Measurements from ENCODE around the gene DEPP1.

The DEPP1 gene

DNA sequence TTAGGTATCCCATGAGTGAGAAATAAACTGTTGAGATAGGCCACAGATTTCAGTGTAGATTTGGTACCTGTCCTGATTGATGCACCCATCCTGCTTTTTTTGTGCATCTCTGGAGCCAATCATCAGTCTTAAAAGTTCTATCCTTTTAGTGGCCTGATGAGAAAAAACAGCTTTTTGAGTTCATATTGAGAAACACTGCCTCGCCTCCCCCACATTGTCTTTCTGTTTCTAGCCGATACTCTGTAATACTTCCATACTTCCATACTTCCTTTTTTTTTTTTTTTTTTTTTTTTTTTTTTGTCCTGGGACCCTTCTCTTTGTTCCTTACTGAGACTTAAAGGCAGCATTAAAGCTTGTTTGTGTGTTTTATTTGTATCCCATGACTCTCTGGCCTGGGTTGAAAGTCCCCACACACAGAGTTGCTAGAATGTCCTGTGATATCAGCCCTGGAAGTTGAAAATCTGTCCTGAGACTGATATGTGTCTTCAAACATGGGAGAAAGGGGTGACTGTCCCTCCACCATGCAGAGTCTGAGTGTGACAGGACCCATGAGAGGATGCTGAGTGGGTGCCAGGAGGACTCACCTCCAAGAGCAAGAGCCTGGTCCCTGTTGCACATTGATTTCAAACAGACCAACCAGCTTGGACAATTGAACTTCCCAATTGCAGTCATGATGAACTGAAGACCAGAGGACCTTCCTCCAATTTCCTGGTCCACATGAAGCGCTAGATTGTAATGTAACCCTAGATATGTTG lies 27.8 kb upstream of the DEPP1 start:
- TF ChIP-seq ZBTB7A (IDR thresholded peaks at IDR 0.05; ENCODE audit: low read depth) (no peak), NFIC (IDR thresholded peaks at IDR 0.05) (no peak), YY1 (IDR thresholded peaks at IDR 0.05; ENCODE audit: low read depth) (no peak), CREB1 (IDR thresholded peaks at IDR 0.05; ENCODE audit: low read depth) (no peak), RAD21 (IDR thresholded peaks at IDR 0.05; ENCODE audit: low read depth) (no peak), TAF1 (IDR thresholded peaks at IDR 0.05; ENCODE audit: low read depth) (no peak), TEAD4 (IDR thresholded peaks at IDR 0.05) (no peak), USF1 (IDR thresholded peaks at IDR 0.05) (no peak), EGR1 (IDR thresholded peaks at IDR 0.05) (no peak), REST (IDR thresholded peaks at IDR 0.05; ENCODE audit: low read depth) (no peak), TCF12 (IDR thresholded peaks at IDR 0.05; ENCODE audit: low read depth) (no peak), FOXM1 (IDR thresholded peaks at IDR 0.05; ENCODE audit: borderline replicate concordance, low read depth) (no peak), EP300 (IDR thresholded peaks at IDR 0.05; ENCODE audit: borderline replicate concordance) (no peak), CEBPB (IDR thresholded peaks at IDR 0.05) (no peak)
- TF ChIP-seq, protein P1, sequence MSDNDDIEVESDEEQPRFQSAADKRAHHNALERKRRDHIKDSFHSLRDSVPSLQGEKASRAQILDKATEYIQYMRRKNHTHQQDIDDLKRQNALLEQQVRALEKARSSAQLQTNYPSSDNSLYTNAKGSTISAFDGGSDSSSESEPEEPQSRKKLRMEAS (IDR thresholded peaks at IDR 0.05): no peak

DNA sequence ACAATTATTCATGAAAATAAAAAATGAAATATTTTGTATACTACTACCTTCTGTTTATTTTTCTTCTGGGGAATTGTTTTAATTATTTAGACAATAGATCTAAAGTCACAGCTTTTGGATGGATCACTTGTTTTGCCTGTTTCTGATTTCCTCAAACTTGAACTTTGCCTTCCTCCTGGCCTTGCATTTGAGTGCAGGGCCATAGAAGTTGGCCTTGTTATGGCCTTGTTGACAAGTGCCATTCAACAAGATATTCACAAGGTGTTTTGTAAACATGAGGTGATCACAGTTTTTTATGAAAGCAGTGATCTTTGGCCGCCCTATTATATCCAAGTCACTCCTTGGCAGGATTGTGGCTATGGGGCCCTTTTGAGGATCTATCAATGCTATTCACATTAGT lies 26.7 kb upstream of the DEPP1 start:
- TF ChIP-seq YY1 (IDR thresholded peaks at IDR 0.05; ENCODE audit: low read depth): no peak
- TF ChIP-seq ZBTB7A (IDR thresholded peaks at IDR 0.05; ENCODE audit: low read depth): no peak
- TF ChIP-seq, protein P1 (IDR thresholded peaks at IDR 0.05): no peak
- TF ChIP-seq REST (IDR thresholded peaks at IDR 0.05; ENCODE audit: low read depth): no peak
- TF ChIP-seq CREB1 (IDR thresholded peaks at IDR 0.05; ENCODE audit: low read depth): no peak
- no peak for TF ChIP-seq USF1 (IDR thresholded peaks at IDR 0.05)
- TF ChIP-seq EP300 (IDR thresholded peaks at IDR 0.05; ENCODE audit: borderline replicate concordance): no peak
- no peak for TF ChIP-seq TCF12 (IDR thresholded peaks at IDR 0.05; ENCODE audit: low read depth)
- TF ChIP-seq EGR1 (IDR thresholded peaks at IDR 0.05): no peak
- TF ChIP-seq NFIC (IDR thresholded peaks at IDR 0.05): no peak
- TF ChIP-seq CEBPB (IDR thresholded peaks at IDR 0.05): no peak
- no peak for TF ChIP-seq FOXM1 (IDR thresholded peaks at IDR 0.05; ENCODE audit: borderline replicate concordance, low read depth)
- no peak for TF ChIP-seq TEAD4 (IDR thresholded peaks at IDR 0.05)
- no peak for TF ChIP-seq RAD21 (IDR thresholded peaks at IDR 0.05; ENCODE audit: low read depth)
- no peak for TF ChIP-seq TAF1 (IDR thresholded peaks at IDR 0.05; ENCODE audit: low read depth)

GRCh38 chr10:45004661-45005060 lies 26.1 kb upstream of the DEPP1 start:
- TF ChIP-seq USF1 (IDR thresholded peaks at IDR 0.05) (no peak), EP300 (IDR thresholded peaks at IDR 0.05; ENCODE audit: borderline replicate concordance) (no peak), REST (IDR thresholded peaks at IDR 0.05; ENCODE audit: low read depth) (no peak), RAD21 (IDR thresholded peaks at IDR 0.05; ENCODE audit: low read depth) (no peak), CREB1 (IDR thresholded peaks at IDR 0.05; ENCODE audit: low read depth) (no peak), NFIC (IDR thresholded peaks at IDR 0.05) (no peak), TEAD4 (IDR thresholded peaks at IDR 0.05) (no peak)
